ENCODE measurements around the gene SLC39A3.
A peak's percentile ranks its signal among the peaks of the same experiment; 100 is the strongest.
"Not testable (repeated sequence)": the region's sequence is repeated elsewhere in the genome, so short reads cannot be mapped to it uniquely, and the experiment has no call there.

Gene SLC39A3

DNA sequence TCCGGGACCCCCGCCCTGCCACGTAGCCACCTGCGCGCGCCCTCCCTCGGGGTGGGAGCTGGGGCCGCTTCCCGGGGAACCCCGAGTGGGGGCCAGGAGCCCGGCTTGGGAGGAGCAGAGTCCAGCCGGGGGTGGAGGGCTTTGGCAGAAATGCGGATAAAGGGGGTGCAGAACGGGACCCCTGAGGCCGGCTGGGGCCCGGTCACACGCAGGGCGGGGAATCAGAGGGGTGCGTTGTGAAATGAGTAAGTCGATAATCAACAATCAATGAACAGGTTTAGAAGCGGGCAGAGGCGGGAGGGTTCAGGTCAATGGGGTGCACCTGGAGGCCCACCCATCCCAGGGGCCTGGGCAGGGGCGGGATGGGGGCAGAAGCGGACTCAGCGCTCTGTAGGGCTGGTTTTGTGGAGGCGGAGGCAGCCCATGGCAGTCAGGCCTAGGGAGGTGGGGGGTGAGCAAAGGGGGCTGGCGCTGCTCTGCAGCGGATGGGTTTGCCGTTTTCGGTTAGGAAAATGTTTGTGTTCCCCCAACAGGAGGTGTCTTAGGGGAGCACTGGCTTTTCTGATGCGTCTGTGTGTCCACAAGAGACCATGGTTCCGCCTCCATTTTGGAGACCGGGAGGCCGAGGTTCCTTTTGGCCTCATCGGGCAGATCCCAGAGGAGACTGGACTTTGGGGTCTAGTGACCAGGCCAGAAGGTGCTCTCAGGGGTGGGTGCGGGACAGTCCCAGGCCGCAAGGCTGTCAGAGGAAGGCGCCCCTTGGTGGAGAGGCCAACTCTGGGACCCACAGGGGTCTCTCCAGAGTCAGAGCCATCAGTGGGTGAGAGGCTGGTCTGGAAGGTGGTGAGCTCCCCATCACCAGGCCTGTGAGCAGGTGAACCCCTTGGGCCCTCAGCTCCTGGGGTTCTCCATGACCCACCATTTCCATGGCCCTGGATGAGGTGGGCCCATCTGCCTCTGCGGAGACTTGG, 18.0 kb downstream of the SLC39A3 start:
- DNase-seq = no peak

DNA sequence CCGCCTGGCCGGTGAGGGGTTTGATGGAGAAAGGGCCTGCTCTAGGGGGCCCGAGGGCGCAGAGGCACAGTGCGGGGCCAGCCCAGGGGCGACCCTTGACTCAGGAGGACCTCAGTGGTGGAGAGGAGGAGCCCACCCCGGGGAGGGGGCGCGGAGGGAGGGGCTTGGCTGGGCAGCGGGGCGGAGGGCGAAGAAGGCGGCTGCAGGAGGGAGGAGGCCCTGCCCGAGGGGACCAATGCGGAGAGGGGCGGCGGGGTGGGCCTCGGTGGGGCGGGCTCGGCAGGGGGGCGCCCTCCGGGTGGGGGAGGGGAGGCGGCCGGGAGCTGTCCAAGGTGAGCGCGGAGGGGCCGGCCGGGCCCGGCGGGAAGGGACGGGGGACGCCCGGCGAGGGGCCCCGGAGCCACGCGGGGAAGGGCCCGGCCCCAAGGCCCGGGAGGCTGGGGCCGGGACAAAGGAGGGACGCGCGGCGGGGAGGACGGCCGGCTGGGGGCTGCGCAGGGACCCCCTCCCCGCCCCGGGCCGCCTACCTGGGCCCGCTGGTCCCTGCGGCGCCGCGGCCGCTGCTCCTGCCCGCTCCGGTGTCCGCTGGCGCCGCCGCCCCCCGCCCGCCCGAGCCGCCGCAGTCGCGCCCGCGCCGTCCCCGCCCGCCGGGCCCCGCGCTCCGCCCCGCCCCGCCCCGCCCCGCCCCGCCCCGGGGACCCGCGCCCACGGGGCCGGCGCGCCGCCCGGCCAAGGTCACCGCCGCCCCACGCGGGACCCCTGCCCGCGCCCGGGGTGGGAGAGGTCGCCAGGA, 18.8 kb downstream of the SLC39A3 start, which contains the start of gene DIRAS1:
TSS of gene DIRAS1 (minus strand) at position 596 of the 793 bp plus-strand sequence. CDS start 3,566 bp downstream, outside the sequence.
- DNase-seq = no peak

DNA sequence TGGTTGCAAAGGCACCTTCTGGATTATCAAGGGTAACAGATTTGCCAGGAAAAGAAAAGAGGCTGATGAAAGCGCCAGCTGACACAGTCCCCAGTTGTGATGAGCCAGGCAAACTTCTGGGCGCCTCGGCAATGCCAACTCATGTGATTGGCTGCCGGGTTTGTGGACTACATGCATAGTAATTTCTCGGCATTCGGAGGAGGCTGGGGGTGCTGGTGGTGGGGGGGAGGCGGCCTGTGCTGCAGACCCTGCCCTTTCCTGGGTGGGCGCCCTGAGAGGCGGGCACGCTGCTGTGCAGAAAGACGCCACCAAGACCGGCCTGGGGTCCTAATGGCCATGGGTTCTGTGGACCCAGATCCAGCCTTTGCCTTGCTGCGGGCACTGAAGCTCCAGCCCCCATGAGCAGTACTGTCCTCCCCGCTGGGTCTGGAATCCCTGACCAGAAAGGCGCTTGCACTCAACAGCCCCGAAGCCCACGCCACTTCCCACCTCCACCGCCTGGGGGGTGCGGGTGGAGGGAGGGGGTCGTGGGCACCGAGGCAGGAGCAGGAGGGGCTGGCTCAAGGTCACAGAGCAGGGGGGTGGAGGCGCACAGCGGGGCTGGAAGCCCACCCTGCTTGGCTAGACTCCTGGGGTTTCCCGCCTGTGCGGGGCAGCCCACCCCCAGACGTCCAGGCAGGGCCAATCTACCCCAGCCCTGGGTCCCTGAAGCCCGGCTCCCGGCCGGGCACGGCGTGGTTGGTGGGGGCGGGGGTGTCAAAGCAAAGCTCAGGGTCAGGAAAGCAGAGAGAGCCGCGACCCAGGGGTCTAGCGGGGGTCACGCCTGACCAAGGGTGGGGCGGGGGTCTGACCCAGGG, 19.7 kb downstream of the SLC39A3 start:
- DNase-seq = no peak

DNA sequence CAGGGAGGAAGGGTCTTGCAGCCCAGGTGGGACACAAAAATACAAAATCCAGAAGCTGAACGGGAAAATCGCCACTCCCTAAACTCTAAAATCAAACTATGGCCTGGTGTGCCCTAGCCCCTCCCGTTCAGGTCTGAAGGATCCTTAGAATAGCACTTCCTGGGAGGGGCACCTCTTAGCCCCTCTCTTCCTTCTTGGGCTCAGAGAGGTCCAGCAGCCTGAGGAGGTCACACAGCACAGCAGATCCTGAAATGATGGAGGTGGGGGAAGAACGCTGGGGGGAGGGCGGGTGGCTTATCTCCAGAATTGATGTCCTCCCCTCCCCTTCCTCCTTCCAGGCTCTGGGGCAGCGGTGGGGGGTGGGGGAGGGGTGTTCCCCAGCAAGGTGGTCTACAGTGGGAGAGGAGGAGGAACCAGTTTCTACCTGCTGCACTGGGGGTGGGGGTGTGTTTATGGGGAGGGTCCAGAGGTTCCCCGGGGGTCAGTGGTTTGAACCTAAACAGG, 20.5 kb downstream of the SLC39A3 start:
- no peak for DNase-seq

DNA sequence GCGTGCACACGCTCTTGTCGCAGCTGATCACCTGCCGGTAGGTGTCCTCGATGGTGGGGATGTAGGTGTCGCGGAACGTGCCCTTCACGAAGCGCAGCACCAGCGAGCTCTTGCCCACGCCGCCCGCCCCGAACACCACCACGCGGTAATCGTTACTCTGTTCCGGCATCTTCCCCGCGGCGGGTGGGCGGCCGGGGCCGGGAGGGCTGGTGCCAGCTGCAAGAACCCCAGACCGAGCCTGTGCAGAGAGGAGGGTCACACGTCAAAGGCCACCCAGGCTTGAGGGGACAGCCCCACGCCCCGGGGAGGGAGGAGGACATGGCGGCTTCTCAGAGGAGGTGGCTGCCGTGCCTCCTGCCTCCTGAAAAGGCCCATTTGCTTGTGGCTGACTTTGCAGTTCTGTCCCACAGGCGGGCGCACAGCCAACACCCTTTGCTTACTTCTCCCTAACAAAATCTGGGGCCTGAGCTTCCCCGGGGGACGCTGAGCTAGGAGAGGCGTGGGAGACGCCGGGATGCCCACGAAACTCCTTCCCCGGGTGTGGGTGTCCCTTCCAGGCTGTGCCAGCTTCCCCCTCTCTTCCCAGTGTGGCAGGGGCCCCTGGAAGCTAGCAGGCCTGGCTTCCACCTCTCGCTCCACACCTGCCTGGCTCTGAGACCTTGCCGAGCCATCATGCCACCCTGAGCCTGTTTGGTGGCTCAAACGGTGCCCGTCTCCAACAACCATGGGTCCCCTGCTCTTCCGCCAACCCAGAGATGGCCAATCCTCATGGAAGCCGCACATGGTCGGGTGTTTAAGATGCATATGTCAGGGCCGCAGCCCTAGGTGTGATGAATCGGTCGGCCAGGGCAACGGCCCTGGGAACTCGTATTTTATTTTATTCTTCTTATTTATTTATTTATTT, 21.9 kb downstream of the SLC39A3 start:
- DNase-seq = no peak

DNA sequence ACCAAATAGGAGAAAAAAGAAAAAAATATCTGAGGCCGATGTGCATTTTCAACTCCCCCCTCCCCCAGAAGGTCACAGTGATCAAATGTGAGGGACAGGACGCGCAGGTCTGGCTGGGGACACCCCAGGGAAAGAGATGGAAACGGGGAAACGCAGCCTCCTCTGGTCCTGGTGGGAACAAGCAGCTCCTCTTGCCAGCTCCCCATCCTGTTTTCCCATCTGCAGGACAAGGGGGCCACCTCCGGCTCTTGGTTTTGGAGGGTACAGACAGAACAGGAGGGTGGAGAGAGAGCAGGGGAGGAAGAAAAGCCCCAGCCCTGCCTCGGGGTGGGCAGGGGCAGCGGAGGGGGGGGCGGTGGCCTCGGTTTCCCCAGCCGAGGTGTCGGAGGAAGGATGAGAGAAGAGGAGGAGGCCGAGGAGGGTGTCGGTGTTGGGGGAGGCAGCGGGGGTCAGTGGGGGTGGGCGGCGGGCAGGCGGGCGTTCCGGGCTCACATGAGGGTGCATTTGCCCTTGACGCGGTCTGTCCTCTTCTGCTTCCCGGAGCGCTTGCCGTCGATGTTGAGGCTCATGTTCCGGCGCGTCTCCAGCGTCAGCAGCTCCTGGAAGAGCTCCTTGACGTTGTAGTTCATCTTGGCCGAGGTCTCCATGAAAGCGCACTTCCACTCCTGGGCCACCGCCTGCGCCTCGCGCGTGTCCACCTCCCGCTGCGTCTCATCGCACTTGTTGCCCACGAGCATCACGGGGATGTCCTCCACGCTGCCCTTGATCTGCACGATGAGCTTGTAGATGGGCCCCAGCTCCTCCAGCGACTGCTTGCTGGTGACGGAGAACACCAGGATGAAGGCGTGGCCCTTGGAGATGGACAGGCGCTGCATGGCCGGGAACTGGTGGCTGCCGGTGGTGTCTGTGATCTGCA, 22.8 kb downstream of the SLC39A3 start:
- no peak for DNase-seq

DNA sequence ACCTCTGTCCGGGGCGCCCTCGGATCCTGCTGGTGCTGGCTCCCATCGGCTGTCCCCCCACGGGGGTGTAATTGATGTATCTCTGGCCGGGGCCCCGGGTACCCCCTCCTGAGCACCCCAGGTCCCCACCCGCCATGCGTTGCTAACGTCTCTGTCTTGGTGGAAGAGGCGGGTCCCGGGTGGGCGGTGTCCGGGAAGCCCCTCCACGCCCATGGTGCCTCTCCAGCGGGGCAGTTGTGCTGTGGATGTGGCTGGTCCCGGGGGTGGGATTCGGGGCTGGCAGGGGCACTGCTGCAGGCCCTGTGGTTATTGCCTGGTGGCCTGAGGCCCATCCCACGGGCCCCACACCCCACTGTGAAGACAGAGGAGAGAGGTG, 23.6 kb downstream of the SLC39A3 start:
- DNase-seq = no peak

DNA sequence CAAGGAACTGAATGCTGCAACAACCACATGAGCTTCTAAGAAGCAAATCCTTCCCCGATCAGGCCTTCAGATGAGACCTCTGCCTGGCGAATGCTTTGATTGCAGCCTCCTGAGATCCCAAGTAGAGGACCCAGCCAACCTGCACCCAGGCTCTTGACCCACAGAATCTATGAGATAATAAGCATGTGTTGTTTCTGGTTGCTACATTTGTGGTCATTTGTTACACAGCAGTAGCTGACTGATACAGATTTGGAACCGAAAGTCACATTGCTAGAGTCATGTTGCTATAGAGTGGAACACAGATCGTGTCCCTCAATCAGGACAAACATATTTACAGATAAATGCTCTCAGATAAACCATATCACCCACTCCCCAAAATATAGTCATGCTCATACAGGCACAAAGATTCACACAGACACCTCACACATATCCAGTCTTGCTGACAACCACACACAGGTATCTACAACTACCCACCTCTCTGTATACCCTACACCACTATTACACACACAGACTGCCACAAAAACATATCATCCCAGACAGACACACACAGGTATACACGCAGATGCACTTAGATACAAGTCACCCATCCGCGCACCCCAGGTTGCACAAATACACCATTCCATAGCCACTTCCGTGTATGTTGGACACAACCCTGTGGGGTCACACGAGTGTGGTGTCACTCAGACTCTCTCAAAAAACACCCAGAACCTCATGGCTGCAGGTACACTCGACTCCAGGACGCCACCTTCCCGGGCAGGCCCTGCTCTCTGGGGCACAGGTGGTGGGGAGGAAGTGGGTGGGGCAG, 24.1 kb downstream of the SLC39A3 start:
- no peak for DNase-seq

DNA sequence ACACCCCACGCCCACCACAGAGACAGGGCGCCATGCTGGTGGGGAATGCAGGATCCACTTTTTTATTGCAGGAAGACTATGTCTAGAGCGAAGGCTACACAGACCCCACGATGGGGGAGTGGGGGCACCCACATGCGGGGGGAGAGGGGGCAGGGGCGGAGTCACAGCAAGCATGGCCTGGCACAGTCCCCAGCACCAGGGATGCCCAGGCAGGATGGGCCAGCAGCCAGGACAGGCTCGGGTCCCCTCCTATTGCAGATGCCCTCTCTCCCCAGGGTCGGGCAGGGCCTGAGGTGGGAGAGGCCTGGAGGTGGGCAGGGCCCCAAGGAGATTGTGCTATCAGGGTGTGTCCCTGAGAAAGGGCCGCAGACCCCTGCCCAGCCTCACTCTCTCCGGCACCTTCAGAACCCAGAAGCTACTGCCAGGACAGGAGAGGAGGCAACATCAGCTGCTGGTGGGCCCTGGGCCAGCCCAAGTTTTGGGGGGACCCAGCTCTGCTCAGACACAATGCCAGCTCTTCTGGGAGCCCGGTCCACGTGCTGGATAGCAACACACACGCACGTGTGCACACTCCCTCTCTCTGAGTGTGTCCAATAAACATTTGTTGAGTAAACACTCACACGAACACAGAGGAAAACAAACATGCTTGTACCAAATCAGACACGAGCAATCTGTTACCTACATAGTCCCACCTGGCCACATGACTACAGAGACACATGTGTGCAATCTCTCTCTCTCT, 25.1 kb downstream of the SLC39A3 start:
- no peak for DNase-seq

DNA sequence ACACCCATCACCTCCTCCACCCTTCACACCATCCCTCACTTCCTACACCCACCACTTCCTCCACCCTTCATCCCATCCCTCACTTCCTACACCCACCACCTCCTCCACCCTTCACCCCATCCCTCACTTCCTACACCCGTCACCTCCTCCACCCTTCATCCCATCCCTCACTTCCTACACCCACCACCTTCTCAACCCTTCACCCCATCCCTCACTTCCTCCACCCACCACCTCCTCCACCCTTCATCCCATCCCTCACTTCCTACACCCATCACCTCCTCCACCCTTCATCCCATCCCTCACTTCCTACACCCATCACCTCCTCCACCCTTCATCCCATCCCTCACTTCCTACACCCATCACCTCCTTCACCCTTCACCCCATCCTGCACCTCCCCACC, 25.7 kb downstream of the SLC39A3 start:
- DNase-seq = not testable (repeated sequence)

DNA sequence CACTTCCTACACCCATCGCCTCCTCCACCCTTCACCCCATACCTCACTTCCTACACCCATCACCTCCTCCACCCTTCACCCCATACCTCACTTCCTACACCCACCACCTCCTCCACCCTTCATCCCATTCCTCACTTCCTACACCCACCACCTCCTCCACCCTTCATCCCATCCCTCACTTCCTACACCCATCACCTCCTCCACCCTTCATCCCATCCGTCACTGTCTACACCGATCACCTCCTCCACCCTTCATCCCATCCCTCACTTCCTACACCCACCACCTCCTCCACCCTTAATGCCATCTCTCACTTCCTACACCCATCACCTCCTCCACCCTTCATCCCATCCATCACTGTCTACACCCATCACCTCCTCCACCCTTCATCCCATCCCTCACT, 26.6 kb downstream of the SLC39A3 start:
- DNase-seq = not testable (repeated sequence)

DNA sequence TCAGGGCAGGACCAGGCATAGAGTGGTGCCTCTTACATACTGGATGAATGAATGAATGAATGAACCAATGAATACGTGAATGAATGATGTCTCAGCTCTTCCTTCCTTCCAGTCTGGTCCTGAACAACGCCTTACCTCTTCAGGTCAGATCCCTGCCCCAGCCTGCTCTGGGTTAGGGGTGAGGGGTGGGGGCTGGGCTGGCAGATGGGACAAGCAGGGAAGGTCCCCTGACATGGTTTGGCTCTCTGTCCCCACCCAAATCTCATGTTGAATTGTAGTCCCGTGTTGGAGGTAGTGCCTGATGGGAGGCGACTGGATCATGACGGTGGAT, 28.0 kb downstream of the SLC39A3 start:
- no peak for DNase-seq

DNA sequence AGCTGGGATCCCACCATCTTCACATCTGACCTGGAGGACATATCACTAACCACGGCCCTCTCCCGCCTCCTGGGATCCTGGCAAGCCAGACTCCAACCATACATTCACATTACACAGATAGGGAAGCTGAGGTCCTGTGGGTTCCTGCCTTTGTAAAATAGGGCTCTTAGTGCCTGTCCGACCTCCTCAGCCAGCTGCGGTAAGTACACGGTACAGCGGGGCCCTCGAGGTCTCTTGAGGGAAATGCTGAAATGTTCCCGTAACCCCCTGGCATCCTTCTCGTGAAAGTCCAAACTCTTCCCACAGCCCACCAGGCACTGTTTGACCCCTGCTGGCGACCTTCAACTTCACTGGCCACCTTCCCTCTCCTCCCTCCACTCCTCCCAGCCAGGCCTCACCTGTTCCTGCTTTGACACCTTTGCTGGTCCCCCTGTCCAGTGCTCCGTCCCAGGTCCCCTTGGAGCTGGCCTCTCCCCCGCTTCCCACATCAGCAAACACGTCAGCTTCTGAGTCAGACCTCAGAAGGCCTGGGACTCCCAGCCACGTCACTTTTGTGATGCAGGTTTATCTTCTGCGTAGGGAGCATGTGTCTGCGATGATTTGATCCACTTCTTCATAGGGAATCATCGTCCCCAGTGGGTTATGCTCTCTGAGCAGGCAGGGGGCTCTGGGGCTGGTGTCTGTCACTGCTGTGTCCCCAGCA, 28.5 kb downstream of the SLC39A3 start:
- no peak for DNase-seq

DNA sequence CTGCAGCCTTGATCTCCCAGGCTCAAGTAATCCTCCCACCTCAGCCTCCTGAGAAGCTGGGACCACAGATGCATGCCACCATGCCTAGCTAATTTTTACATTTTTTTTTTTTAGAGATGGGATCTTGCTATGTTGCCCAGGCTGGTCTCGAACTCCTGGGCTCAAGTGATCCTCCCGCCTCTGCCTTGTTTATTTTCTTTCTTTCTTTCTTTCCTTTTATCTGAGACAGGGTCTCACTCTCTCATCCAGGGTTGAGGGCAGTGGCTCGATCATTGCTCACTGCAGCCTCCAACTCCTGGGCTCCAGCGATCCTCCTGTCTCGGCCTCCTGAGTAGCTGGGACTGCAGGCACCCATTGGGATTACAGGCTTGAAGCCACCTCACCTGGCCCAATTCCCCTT, 33.6 kb downstream of the SLC39A3 start:
- no peak for DNase-seq

DNA sequence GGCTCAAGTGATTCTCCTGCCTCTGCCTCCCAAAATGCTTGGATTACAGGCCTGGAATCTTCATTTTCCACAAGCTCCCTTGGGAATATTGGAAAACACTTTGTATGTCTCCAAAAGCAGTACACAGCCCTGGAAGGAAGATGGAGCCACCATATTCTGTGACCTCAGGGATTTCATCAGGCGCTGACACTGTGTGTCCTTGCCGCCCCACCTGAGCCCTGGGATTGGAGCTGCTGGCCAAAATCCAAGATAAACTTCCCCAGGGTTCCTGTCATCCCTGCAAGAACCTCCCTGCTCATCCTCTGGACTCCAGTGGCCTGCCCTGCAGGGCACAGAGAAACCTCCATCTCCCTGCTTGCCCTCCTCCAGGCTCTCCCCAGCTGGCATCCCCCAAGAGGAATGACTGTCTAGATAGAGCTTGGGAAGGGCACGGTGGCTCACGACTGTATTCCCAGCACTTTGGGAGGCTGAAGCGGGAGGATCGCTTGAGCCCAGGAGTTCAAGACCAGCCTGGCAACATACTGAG, 36.1 kb downstream of the SLC39A3 start:
- no peak for DNase-seq

DNA sequence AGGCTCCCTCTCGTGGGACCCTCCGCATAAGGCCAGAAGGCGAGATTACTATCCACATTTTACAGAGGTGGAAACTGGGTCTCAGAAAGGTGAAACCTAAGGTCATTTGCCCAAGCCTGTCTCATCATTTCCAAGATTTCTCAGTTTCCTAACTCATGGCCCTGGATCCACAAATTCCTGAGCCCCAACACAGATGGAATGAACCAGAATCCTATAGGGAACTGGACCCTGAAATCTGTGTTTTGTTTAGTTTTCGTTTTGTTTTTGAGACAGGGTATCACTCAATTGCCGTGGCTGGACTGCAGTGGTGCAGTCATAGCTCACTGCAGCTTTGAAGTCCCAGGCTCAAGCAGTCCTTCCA, 36.8 kb downstream of the SLC39A3 start:
- DNase-seq = no peak

DNA sequence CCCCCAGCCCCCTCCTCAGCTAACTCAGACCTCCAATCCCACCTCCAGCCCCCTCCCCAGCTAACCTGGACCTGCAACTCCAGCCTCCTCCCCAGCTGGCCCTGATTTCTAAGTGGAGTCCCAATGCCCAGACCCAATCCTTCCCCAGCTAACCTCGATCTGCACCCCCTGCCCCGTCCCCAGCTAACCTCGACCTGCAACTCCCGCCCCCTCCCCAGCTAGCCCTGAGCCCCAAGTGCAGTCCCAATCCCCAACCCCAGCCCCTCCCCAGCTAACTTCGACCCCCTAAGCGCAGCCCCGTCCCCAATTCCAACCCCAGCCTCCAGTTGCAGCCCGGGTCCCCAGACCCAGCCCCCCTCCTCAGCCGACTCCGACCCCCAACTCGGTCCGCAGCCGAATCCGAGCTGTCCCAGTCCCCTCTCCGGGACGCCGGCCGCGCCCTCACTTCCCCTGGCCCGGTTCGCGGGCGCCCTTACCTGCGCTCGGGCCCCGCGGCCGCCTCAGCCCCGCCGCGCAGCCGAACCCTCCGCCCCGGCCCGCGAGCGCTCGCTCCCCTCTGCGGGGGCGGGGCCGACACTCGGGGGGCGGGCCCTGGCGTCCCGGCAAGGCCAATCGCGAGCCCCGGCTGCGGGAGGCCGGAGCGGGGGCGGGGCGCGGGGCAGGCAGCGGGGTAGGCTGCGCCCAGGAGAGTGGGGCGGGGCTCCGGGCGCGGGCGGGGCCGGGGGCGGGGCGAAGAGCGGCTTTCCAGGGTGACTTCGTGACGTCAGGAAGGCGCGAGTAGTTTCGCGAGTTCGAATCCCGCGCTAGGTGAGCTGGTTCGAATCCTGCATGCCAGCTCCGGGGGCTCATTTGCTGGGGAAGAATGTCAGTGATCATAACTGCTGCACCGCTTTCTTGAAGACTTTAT, 37.4 kb downstream of the SLC39A3 start, which contains the start of gene GNG7:
TSS of gene GNG7 (minus strand) at position 525 of the 907 bp plus-strand sequence. CDS start 182,006 bp downstream, outside the sequence.
- peak; percentile 99 for DNase-seq

All from CD4-positive, alpha-beta T cell treated with Interleukin-17A for 4 hours (primary cell).